Trophoblast cell (in vitro differentiated cells and primary cell): ENCODE results near the gene WWTR1.
A peak's percentile ranks its signal among the peaks of the same experiment; 100 is the strongest.

Source experiments
- DNase-seq, 2 donors: peaks; one replicate each; pipeline ENCODE4 v3.0.0-alpha.2; 2016
- H2AFZ ChIP-seq: 2 replicates; pipeline ENCODE4 v1.6.1; 2013; ENCODE audit warnings: low read length, moderate library complexity, mild to moderate bottlenecking; ENCODE audit not compliant: insufficient read depth, poor library complexity
- H2AK5ac ChIP-seq: 2 replicates; pipeline ENCODE4 v1.6.1; 2013; ENCODE audit warnings: mild to moderate bottlenecking, low read length
- H2BK120ac ChIP-seq: 2 replicates; pipeline ENCODE4 v1.6.1; 2013; ENCODE audit warnings: low read length, mild to moderate bottlenecking, moderate library complexity; ENCODE audit not compliant: insufficient read depth, poor library complexity
- H2BK12ac ChIP-seq: 2 replicates; pipeline ENCODE4 v1.6.1; 2013; ENCODE audit warnings: mild to moderate bottlenecking, low read length, moderate library complexity
- H2BK5ac ChIP-seq: 2 replicates; pipeline ENCODE4 v1.6.1; 2013; ENCODE audit warnings: low read length, low read depth, moderate library complexity, mild to moderate bottlenecking; ENCODE audit not compliant: poor library complexity
- H3K14ac ChIP-seq: 2 replicates; pipeline ENCODE4 v1.6.1; 2013; ENCODE audit warnings: mild to moderate bottlenecking, low read length
- H3K18ac ChIP-seq: 2 replicates; pipeline ENCODE4 v1.6.1; 2013; ENCODE audit warnings: mild to moderate bottlenecking, low read length
- H3K23ac ChIP-seq: 2 replicates; pipeline ENCODE4 v1.6.1; 2013; ENCODE audit warnings: low read length
- H3K27ac ChIP-seq: 2 replicates; pipeline ENCODE4 v1.5.1; 2013; ENCODE audit warnings: low read depth, mild to moderate bottlenecking, inconsistent platforms, low read length, moderate library complexity
- H3K27me3 ChIP-seq: 2 replicates; pipeline ENCODE4 v1.6.1; 2013; ENCODE audit warnings: inconsistent platforms, mild to moderate bottlenecking, low read length, moderate library complexity; ENCODE audit not compliant: insufficient read depth
- H3K36me3 ChIP-seq, 2 experiments: 1 replicate in 1 of 2; 2 replicates in 1 of 2; pipeline ENCODE4 v1.6.1; 2013; ENCODE audit warnings: low read length in 2 of 2, mild to moderate bottlenecking in 2 of 2, moderate library complexity in 1 of 2; ENCODE audit not compliant: insufficient read depth in 2 of 2, control insufficient read depth in 1 of 2
- H3K4ac ChIP-seq: 2 replicates; pipeline ENCODE4 v1.6.1; 2013; ENCODE audit warnings: low read depth, mild to moderate bottlenecking, low read length, moderate library complexity
- H3K4me1 ChIP-seq, 2 experiments: 1 replicate in 1 of 2; 2 replicates in 1 of 2; pipeline ENCODE4 v1.6.1; 2013; ENCODE audit warnings: low read length in 2 of 2, mild to moderate bottlenecking in 2 of 2, moderate library complexity in 1 of 2; ENCODE audit not compliant: insufficient read depth in 2 of 2, control insufficient read depth in 1 of 2
- H3K4me2 ChIP-seq: 2 replicates; pipeline ENCODE4 v1.6.1; 2013; ENCODE audit warnings: inconsistent platforms, mild to moderate bottlenecking, low read length, moderate library complexity
- H3K4me3 ChIP-seq: 2 replicates; pipeline ENCODE4 v1.5.1; 2013; ENCODE audit warnings: mild to moderate bottlenecking, low read depth, low read length, inconsistent platforms
- H3K79me1 ChIP-seq: one replicate; pipeline ENCODE4 v1.6.1; 2013; ENCODE audit warnings: low read length
- H3K79me2 ChIP-seq: 2 replicates; pipeline ENCODE4 v1.6.1; 2013; ENCODE audit warnings: low read length, mild to moderate bottlenecking; ENCODE audit not compliant: control insufficient read depth, insufficient read depth, poor library complexity
- H3K9ac ChIP-seq: 2 replicates; pipeline ENCODE4 v1.6.1; 2013; ENCODE audit warnings: mild to moderate bottlenecking, low read length
- H3K9me3 ChIP-seq: 2 replicates; pipeline ENCODE4 v1.6.1; 2013; ENCODE audit warnings: low read depth, mild to moderate bottlenecking, control low read depth, inconsistent platforms, low read length; ENCODE audit not compliant: insufficient read depth
- H4K12ac ChIP-seq: 2 replicates; pipeline ENCODE4 v1.6.1; 2013; ENCODE audit warnings: low read depth, mild to moderate bottlenecking, low read length, moderate library complexity
- H4K8ac ChIP-seq: 2 replicates; pipeline ENCODE4 v1.6.1; 2013; ENCODE audit warnings: low read depth, mild to moderate bottlenecking, low read length, moderate library complexity
- H4K91ac ChIP-seq: one replicate; pipeline ENCODE4 v1.6.1; 2013; ENCODE audit warnings: low read depth, mild to moderate bottlenecking, low read length, moderate library complexity
- WGBS: extraction: QIAGEN DNeasy Blood & Tissue Kit; methylation state at CpG from one replicate; pipeline ENCODE4 v1.1.7; 2013; ENCODE audit warnings: missing lambda C conversion rate; ENCODE audit not compliant: insufficient read length, insufficient coverage; ENCODE audit errors: extremely low coverage; 5-methylcytosine and 5-hydroxymethylcytosine counted together

Gene WWTR1

DNA sequence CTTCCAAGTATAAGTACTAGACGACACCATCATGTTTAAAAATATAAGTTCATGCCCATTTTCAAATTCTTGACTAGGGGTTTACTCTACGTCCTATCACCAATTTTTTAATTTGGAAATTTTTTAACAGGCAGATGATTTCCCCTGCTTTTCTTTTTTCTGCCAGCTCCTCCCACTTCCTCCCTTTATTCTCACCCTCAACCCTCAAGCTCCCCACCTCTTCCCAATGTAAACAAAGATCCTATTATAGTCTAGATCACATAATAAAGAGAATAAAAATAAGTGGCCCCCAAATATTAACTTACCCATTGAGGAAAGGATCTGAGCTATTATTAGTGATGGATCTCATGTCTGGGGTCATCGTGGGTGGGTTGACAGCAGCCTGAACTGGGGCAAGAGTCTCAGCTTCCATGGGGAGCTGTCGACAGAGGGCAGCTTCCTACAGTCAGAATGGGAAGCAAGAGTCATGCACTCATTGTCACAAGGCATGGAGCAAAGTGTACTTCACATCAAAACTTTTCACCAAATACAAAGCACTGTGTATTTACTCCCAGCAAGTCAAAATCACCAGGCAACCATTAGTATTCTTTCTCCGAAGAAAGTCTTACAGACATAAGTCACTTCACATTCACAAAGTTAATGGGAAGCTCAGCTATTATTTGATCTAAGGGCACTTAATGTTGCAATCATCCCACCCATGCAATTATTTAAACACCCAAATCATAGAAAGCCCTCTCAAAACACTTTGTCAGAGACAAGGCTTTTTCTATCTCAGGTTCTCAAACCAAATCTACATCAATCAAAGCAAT is 130.1 kb downstream of the WWTR1 start:
- H2BK12ac ChIP-seq: peak overlapping the region; percentile 44
- H3K27ac ChIP-seq: no peak overlapping the region
- H3K9ac ChIP-seq: no peak overlapping the region
- no peak overlapping the region for H2AK5ac ChIP-seq
- no peak for DNase-seq
- H4K12ac ChIP-seq: no peak overlapping the region
- WGBS: no CpG with 5 or more reads among the region's 5 CpGs
- H3K18ac ChIP-seq: no peak overlapping the region
- H3K4ac ChIP-seq: no peak overlapping the region
- H2BK5ac ChIP-seq: no peak overlapping the region
- H3K79me1 ChIP-seq: peaks cover 2% of the 10 kb centered on the region
- H3K36me3 ChIP-seq: peaks cover 3 to 13% of the 10 kb centered on the region in 2 experiments
- peak overlapping the region; percentile 29 for H4K8ac ChIP-seq
- H3K4me2 ChIP-seq: no peak overlapping the region
- H3K23ac ChIP-seq: no peak overlapping the region
- H3K9me3 ChIP-seq: no peaks in the 10 kb centered on the region
- H3K79me2 ChIP-seq: no peaks in the 10 kb centered on the region
- no peak overlapping the region for H3K14ac ChIP-seq
- H3K4me3 ChIP-seq: no peak overlapping the region
- no peak overlapping the region for H2BK120ac ChIP-seq
- no peak overlapping the region for H2AFZ ChIP-seq
- peaks cover 2 to 4% of the 10 kb centered on the region in 2 experiments for H3K4me1 ChIP-seq
- no peaks in the 10 kb centered on the region for H3K27me3 ChIP-seq
- no peak overlapping the region for H4K91ac ChIP-seq

DNA sequence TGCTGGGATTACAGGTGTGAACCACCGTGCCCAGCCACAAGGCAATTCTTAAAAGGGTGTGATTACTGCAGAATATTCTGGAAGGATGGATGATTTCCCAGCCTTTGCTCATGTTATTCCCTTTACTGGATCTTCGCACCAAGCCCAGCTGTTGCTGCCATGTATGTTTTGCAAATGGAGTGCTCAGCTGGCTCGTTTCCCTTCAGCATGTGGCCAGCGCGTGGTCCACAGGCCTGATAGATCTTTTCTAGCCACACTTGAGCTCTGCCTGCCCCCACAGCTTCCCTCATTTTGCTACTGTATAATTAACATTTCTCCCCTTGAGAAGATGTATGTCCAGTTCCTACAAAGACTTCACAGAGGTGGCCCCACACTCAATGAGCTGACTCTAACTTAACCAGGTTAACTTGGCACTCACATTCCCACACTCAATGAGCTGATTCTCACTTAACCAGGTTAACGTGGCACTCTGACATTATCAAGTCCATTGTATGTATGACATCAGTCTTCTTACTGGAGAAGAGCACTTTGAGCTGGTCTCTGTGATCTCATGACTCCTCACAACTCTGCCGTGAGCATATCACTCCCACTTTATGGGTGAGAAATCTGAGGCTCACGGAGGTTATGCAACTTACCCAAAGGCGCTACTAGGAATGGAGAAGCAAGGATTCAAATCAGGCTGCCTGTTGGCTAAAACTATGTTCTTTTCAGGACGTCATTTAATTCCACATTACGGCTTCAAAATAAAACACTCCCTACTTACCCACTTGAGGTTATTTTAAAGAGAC is 134.1 kb downstream of the WWTR1 start:
- Histone ChIP-seq H2AFZ (no peak overlapping the region), H3K36me3 (peaks cover 5 to 23% of the 10 kb centered on the region in 2 experiments), H4K12ac (no peak overlapping the region), H3K27ac (no peak overlapping the region), H3K4me1 (peaks cover 2 to 3% of the 10 kb centered on the region in 2 experiments), H3K9ac (no peak overlapping the region), H3K14ac (no peak overlapping the region), H3K27me3 (no peaks in the 10 kb centered on the region), H3K4ac (no peak overlapping the region), H3K4me2 (no peak overlapping the region), H3K18ac (no peak overlapping the region), H3K23ac (no peak overlapping the region), H4K91ac (no peak overlapping the region), H3K79me2 (no peaks in the 10 kb centered on the region), H2AK5ac (no peak overlapping the region), H3K79me1 (peaks cover 2% of the 10 kb centered on the region), H4K8ac (no peak overlapping the region), H3K9me3 (no peaks in the 10 kb centered on the region), H2BK5ac (no peak overlapping the region), H2BK12ac (no peak overlapping the region), H3K4me3 (no peak overlapping the region), H2BK120ac (no peak overlapping the region)
- no peak for DNase-seq
- no CpG with 5 or more reads among the region's 11 CpGs for WGBS

DNA sequence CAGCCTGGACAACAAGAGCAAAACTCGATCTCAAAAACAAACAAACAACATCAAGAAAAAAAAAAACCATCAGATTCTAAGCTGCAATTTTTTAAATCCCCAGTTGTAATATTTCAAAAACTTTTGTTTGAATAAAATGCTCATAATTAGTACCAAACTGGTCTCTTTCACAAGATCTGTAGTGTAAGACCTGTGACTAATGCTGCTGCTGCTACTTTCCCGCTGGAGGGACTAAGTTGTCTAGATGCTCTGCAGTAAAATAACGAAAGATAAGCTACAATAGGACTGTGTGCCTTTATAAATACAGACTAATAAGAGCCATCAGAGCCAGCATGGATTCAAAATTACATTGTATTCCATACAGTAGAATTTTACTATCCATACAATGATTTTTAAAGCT is 137.9 kb downstream of the WWTR1 start:
- H3K79me2 ChIP-seq: no peaks in the 10 kb centered on the region
- no peak overlapping the region for H4K8ac ChIP-seq
- H3K4me1 ChIP-seq: no peaks in the 10 kb centered on the region
- H3K27me3 ChIP-seq: no peaks in the 10 kb centered on the region
- no peak overlapping the region for H4K12ac ChIP-seq
- no peak for DNase-seq
- H4K91ac ChIP-seq: no peak overlapping the region
- no peak overlapping the region for H3K9ac ChIP-seq
- no peak overlapping the region for H3K23ac ChIP-seq
- no peak overlapping the region for H3K4ac ChIP-seq
- H3K36me3 ChIP-seq: peaks cover 11 to 26% of the 10 kb centered on the region in 2 experiments
- H3K79me1 ChIP-seq: no peaks in the 10 kb centered on the region
- H2BK12ac ChIP-seq: no peak overlapping the region
- no peak overlapping the region for H2BK5ac ChIP-seq
- no peak overlapping the region for H3K14ac ChIP-seq
- WGBS: no CpG with 5 or more reads among the region's 3 CpGs
- no peak overlapping the region for H2AK5ac ChIP-seq
- no peak overlapping the region for H2AFZ ChIP-seq
- H3K27ac ChIP-seq: no peak overlapping the region
- H3K9me3 ChIP-seq: no peaks in the 10 kb centered on the region
- H3K18ac ChIP-seq: no peak overlapping the region
- no peak overlapping the region for H3K4me3 ChIP-seq
- H2BK120ac ChIP-seq: no peak overlapping the region
- H3K4me2 ChIP-seq: no peak overlapping the region

DNA sequence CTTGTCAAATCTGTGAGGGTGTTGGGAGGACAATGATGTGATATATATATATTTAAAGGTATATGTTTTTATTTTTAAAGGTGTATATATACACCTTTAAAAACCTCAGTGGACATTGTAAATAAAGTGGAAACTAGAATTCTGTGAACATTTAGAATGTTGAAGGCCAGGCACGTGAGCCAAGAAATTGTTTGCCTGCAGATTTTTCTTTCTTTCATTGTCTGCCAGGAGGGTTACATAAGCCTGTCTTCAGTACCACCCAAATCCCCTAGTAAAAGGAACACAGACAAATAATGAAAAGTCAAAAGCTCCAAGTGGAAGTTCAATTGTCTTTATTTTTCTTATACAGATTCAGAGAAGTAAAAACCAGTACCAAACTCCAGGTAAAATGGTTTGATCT is 140.9 kb downstream of the WWTR1 start:
- Histone ChIP-seq H4K91ac (no peak overlapping the region), H3K14ac (no peak overlapping the region), H2BK5ac (no peak overlapping the region), H3K79me2 (no peaks in the 10 kb centered on the region), H2AK5ac (no peak overlapping the region), H3K79me1 (no peaks in the 10 kb centered on the region), H3K4ac (no peak overlapping the region), H2AFZ (no peak overlapping the region), H3K4me2 (no peak overlapping the region), H3K9me3 (no peaks in the 10 kb centered on the region), H3K4me3 (no peak overlapping the region), H3K4me1 (no peaks in the 10 kb centered on the region), H2BK12ac (no peak overlapping the region), H3K23ac (no peak overlapping the region), H3K27me3 (no peaks in the 10 kb centered on the region), H4K8ac (no peak overlapping the region), H3K36me3 (peaks cover 6 to 14% of the 10 kb centered on the region in 2 experiments), H3K9ac (no peak overlapping the region), H3K18ac (no peak overlapping the region), H2BK120ac (no peak overlapping the region), H3K27ac (no peak overlapping the region), H4K12ac (no peak overlapping the region)
- DNase-seq: no peak
- no CpG with 5 or more reads among the region's 1 CpG for WGBS
